ENCODE data around the gene DNAH12.

DNA sequence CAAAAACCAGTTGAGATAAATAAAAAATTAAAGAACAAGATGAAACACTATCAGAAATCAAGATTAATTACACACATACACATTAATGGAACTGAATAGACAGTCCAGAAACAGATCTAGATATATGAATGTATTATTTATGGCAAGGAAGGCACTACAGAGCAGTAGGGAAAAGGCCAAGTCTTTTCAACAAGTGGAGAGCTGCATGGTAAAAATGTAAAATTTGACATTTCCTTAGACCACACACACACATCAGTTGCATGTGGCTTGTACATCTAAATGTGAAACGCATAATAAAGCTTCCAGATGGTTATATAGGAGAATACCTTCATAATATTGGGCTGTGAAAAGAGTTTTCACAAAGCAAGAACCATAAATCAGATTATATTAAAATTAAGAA lies 193.9 kb downstream of the DNAH12 start:
- no peak for TF ChIP-seq EZH2phosphoT487 (IDR thresholded peaks at IDR 0.05; ENCODE audit: low read length)
- TF ChIP-seq, protein P1, sequence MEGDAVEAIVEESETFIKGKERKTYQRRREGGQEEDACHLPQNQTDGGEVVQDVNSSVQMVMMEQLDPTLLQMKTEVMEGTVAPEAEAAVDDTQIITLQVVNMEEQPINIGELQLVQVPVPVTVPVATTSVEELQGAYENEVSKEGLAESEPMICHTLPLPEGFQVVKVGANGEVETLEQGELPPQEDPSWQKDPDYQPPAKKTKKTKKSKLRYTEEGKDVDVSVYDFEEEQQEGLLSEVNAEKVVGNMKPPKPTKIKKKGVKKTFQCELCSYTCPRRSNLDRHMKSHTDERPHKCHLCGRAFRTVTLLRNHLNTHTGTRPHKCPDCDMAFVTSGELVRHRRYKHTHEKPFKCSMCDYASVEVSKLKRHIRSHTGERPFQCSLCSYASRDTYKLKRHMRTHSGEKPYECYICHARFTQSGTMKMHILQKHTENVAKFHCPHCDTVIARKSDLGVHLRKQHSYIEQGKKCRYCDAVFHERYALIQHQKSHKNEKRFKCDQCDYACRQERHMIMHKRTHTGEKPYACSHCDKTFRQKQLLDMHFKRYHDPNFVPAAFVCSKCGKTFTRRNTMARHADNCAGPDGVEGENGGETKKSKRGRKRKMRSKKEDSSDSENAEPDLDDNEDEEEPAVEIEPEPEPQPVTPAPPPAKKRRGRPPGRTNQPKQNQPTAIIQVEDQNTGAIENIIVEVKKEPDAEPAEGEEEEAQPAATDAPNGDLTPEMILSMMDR (IDR thresholded peaks at IDR 0.05; ENCODE audit: low read length): no peak

Data from MM.1S (cell line).